ENCODE measurements around the gene TFF2. TPM values are rescaled to one million over a fixed set of nuclear protein-coding genes. Genes with fewer than 3 reads are reported as not detected.
A peak's percentile ranks its signal among the peaks of the same experiment; 100 is the strongest.

TFF2 gene
- total RNA-seq, 3 donors from 2014 or later, result 1.1 to 1.7 TPM; not detected in 1

DNA sequence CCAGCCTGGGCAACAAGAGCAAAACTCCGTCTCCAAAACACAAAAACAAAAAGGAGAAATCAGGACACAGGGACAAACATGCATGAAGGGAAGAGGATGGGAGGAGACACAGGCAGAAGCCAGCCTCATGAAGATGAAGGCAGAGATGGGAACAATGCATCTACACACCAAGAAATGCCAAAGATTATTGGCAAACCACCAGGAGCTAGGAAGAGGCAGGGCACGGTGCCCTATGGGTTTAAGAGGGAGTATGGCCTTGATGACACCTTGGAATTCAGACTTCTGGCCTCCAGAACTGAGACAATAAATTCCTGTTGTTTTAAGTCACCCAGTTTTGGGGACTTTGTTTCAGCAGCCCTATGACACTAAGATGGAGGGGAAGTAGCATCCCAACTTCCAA is 39.9 kb upstream of the TFF2 start:
- Histone ChIP-seq H3K4me3 (no peak overlapping the region), H3K9me3 (no peaks in the 10 kb centered on the region), H3K4me1 (ENCODE audit: low read depth) (peaks cover 17% of the 10 kb centered on the region), H3K36me3 (ENCODE audit: low read depth) (no peaks in the 10 kb centered on the region)
- ATAC-seq (no peak), DNase-seq (no peak)
- TF ChIP-seq, protein P1, sequence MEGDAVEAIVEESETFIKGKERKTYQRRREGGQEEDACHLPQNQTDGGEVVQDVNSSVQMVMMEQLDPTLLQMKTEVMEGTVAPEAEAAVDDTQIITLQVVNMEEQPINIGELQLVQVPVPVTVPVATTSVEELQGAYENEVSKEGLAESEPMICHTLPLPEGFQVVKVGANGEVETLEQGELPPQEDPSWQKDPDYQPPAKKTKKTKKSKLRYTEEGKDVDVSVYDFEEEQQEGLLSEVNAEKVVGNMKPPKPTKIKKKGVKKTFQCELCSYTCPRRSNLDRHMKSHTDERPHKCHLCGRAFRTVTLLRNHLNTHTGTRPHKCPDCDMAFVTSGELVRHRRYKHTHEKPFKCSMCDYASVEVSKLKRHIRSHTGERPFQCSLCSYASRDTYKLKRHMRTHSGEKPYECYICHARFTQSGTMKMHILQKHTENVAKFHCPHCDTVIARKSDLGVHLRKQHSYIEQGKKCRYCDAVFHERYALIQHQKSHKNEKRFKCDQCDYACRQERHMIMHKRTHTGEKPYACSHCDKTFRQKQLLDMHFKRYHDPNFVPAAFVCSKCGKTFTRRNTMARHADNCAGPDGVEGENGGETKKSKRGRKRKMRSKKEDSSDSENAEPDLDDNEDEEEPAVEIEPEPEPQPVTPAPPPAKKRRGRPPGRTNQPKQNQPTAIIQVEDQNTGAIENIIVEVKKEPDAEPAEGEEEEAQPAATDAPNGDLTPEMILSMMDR (IDR thresholded peaks at IDR 0.05), result no peak
- intact Hi-C loops (cut with DNase I, micrococcal nuclease), result no loop called here

DNA sequence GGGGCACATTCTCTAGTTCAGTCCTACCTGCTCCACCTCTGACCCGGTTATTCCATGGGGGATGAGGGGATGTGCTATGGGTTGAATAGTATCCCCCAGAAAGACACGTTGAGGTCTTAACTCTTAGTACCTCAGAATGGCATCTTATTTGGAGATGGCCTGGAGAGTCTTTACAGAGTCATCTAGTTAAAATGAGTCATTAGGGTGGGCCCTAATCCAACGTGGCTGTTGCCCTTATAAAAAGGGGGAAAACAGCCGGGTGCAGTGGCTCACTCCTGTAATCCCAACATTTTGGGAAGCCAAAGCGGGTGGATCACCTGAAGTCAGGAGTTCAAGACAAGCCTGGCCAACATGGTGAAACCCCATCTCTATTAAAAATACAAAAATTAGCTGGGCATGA is 39.4 kb upstream of the TFF2 start:
- H3K4me3 ChIP-seq, result no peak overlapping the region
- TF ChIP-seq, protein P1 (IDR thresholded peaks at IDR 0.05), result no peak

DNA sequence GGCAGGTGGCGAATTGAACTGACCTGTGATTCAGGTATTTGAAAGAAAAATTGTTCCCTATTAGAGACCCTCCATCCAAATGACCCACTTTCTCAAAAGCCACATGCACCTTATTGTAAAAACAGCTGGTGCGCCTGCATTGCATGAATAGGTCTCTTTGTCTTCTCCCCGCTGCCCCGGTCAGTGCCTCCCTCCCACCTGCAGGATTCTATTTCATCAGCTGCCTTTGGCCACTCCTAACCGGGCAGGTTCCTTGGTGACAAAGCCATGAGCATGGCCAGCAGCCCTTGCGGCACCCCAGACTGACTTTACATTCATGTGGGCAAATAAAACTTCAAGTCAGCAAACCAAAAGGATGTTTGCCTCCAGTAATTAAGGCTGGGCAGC is 38.6 kb upstream of the TFF2 start:
- no peaks in the 10 kb centered on the region for H3K9me3 ChIP-seq
- ATAC-seq (peak; percentile 71), DNase-seq (peak; percentile 51 to 65 (median 53))
- TF ChIP-seq, protein P1 (IDR thresholded peaks at IDR 0.05), result no peak
- H3K4me3 ChIP-seq, result no peak overlapping the region
- H3K4me1 ChIP-seq (ENCODE audit: low read depth), result peaks cover 25% of the 10 kb centered on the region
- H3K36me3 ChIP-seq (ENCODE audit: low read depth), result no peaks in the 10 kb centered on the region
- intact Hi-C loops (cut with DNase I, micrococcal nuclease), result no loop called here

More for the DNA sequence above, 39.4 kb upstream of the TFF2 start:
- Histone ChIP-seq H3K4me1 (ENCODE audit: low read depth) (peaks cover 22% of the 10 kb centered on the region), H3K9me3 (no peaks in the 10 kb centered on the region), H3K36me3 (ENCODE audit: low read depth) (no peaks in the 10 kb centered on the region)
- DNase-seq (no peak), ATAC-seq (no peak)
- intact Hi-C loops (cut with DNase I, micrococcal nuclease), result no loop called here

DNA sequence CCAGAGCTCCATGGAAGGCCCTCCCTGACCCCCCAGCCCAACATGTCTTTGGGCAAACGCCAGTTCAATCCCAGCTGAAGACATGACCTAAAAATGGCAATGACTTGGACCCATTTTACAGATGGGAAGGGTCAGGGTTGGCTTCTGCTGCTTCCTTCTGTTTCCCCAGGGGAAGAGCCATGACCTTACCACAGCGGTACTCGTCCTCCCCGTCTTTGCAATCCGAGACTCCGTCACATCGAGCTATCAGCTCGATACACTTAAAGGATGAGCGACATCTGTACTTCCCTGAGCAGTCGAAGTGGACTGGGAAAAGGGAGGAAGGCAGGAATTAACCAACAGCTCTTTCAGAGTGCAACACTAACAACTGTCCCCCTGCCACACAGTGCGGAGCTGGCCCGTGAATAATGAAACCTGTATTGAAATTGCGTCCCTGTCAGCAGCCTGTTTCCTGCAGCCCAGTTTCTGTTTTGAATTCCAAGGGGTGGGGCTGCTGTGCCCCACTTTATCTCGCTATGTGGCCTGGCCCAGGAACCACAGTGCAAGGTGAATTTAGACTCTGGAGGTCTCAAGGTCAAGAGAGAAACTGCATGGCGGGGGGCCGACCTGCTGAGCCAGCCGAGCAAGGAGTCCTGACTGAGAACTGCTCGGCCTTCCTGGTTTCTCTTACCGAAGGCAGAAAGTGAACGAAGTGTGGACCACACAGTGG is 38.1 kb upstream of the TFF2 start:
- Histone ChIP-seq H3K4me1 (ENCODE audit: low read depth) (peaks cover 26% of the 10 kb centered on the region), H3K9me3 (no peaks in the 10 kb centered on the region), H3K36me3 (ENCODE audit: low read depth) (no peaks in the 10 kb centered on the region), H3K4me3 (no peak overlapping the region)
- DNase-seq (peak; percentile 33 to 53 (median 45)), ATAC-seq (peak; percentile 52)
- TF ChIP-seq, protein P1 (IDR thresholded peaks at IDR 0.05), result no peak
- intact Hi-C loops (cut with DNase I, micrococcal nuclease), result no loop called here

DNA sequence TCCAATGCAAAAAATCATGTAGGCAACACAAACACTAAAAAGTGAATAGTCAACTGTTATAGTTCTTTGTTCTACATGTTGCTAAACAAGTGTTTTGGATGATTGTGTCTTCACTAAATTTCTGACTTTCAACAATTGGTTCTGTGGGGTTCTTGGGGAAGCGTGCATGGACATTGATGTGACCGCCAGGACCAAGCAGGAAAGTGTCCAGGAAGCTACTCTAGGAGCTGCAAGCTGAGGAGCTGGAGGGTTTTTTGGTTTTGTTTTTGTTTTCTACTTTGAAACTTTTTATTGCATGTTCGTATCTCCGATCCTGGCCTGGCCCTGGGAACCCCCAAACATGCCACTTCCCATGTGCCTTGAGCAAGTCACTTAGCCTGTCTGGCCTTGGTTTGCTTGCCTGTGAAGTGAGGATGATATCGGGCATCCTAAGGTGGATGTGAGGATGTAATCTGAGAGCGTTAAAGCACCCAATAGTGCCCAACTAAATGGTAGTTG is 37.1 kb upstream of the TFF2 start:
- Histone ChIP-seq H3K4me1 (ENCODE audit: low read depth) (peaks cover 26% of the 10 kb centered on the region), H3K4me3 (no peak overlapping the region), H3K36me3 (ENCODE audit: low read depth) (no peaks in the 10 kb centered on the region), H3K9me3 (no peaks in the 10 kb centered on the region)
- TF ChIP-seq, protein P1 (IDR thresholded peaks at IDR 0.05), result no peak
- no peak for ATAC-seq
- intact Hi-C loops (cut with DNase I, micrococcal nuclease), result no loop called here
- DNase-seq, result peak in 1 of 3 donors; percentile 15
